ENCODE data around the gene TMEM203. TPM values are rescaled to one million over a fixed set of nuclear protein-coding genes. Genes with fewer than 3 reads are reported as not detected.

TMEM203 gene
- total and polyA plus RNA-seq, 2 of the 13 experiments (the other 11 are each of a cell fraction or from before 2014, with no cell fraction given): 23.4 to 36.7 TPM

- TF ChIP-seq, protein P1, sequence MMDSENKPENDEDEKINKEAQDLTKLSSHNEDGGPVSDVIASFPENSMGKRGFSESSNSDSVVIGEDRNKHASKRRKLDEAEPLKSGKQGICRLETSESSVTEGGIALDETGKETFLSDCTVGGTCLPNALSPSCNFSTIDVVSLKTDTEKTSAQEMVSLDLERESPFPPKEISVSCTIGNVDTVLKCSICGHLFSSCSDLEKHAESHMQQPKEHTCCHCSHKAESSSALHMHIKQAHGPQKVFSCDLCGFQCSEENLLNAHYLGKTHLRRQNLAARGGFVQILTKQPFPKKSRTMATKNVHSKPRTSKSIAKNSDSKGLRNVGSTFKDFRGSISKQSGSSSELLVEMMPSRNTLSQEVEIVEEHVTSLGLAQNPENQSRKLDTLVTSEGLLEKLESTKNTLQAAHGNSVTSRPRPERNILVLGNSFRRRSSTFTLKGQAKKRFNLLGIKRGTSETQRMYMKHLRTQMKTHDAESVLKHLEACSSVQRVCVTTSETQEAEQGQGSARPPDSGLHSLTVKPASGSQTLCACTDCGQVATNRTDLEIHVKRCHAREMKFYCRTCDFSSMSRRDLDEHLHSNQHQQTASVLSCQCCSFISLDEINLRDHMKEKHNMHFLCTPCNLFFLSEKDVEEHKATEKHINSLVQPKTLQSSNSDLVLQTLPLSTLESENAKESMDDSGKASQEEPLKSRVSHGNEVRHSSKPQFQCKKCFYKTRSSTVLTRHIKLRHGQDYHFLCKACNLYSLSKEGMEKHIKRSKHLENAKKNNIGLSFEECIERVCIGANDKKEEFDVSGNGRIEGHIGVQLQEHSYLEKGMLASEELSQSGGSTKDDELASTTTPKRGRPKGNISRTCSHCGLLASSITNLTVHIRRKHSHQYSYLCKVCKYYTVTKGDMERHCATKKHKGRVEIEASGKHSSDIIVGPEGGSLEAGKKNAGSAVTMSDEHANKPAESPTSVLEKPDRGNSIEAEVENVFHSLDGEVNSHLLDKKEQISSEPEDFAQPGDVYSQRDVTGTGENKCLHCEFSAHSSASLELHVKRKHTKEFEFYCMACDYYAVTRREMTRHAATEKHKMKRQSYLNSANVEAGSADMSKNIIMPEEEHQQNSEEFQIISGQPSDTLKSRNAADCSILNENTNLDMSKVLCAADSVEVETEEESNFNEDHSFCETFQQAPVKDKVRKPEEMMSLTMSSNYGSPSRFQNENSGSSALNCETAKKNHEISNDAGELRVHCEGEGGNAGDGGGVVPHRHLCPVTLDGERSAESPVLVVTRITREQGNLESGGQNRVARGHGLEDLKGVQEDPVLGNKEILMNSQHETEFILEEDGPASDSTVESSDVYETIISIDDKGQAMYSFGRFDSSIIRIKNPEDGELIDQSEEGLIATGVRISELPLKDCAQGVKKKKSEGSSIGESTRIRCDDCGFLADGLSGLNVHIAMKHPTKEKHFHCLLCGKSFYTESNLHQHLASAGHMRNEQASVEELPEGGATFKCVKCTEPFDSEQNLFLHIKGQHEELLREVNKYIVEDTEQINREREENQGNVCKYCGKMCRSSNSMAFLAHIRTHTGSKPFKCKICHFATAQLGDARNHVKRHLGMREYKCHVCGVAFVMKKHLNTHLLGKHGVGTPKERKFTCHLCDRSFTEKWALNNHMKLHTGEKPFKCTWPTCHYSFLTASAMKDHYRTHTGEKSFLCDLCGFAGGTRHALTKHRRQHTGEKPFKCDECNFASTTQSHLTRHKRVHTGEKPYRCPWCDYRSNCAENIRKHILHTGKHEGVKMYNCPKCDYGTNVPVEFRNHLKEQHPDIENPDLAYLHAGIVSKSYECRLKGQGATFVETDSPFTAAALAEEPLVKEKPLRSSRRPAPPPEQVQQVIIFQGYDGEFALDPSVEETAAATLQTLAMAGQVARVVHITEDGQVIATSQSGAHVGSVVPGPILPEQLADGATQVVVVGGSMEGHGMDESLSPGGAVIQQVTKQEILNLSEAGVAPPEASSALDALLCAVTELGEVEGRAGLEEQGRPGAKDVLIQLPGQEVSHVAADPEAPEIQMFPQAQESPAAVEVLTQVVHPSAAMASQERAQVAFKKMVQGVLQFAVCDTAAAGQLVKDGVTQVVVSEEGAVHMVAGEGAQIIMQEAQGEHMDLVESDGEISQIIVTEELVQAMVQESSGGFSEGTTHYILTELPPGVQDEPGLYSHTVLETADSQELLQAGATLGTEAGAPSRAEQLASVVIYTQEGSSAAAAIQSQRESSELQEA (CRISPR knock-in tag; IDR thresholded peaks at IDR 0.05; ENCODE audit: not compliant biosample characterization): no peak
- TF ChIP-seq ZNF784 (CRISPR knock-in tag; IDR thresholded peaks at IDR 0.05; ENCODE audit: borderline replicate concordance) (no peak), ZBTB3 (CRISPR knock-in tag; IDR thresholded peaks at IDR 0.05; ENCODE audit: borderline replicate concordance, low read depth) (no peak), CREBL2 (CRISPR knock-in tag; IDR thresholded peaks at IDR 0.05; ENCODE audit: borderline replicate concordance) (0 out of 2 replicates have a peak, but pooled peaks have one; percentile 11), MTA3 (CRISPR knock-in tag; IDR thresholded peaks at IDR 0.05) (no peak), NKX3-1 (CRISPR knock-in tag; IDR thresholded peaks at IDR 0.05) (no peak)
Measured at GRCh38 chr9:137204731-137205125, 720 bp downstream of the TMEM203 start (continued).
